ENCODE measurements around the gene TTLL8.

Gene TTLL8

DNA sequence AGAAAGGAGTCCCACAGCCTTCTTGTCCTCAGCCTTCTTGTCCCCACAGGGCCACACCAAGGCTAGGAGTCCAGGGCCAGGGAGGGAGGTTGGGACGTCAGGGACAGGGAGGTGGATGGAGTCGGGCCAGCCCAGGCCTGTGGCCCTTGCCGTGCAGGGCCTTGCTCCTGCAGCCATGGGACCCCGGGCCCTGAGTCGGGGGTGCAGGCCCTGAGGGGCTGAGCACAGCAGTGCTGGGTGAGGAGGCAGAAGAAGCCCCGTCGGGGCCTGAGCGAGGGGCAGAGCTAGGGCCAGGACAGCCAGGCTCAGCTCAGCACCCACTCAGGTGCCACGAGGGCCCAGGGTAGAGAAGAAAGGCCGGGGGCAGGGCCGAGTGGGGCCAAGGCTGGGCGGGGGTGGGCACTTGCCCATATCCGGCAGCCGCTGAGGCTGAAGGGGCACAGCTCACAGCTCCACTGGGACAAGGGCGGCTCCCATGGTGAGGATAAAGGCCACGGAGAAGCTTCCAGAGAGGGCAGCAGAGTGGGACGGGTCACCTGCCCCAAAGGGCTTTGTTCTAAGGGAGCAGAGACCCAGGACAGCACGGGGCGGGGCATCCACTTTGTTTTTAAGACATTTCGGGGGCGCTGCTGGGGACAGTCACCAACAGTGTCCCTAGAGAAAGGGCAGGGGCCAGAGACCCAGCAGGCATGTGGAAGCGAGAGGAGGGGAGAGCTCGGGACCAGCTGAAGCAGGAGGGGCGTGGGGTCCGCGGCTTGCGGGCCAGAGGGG, 23.5 kb upstream of the TTLL8 start:
- TF ChIP-seq, protein P1, sequence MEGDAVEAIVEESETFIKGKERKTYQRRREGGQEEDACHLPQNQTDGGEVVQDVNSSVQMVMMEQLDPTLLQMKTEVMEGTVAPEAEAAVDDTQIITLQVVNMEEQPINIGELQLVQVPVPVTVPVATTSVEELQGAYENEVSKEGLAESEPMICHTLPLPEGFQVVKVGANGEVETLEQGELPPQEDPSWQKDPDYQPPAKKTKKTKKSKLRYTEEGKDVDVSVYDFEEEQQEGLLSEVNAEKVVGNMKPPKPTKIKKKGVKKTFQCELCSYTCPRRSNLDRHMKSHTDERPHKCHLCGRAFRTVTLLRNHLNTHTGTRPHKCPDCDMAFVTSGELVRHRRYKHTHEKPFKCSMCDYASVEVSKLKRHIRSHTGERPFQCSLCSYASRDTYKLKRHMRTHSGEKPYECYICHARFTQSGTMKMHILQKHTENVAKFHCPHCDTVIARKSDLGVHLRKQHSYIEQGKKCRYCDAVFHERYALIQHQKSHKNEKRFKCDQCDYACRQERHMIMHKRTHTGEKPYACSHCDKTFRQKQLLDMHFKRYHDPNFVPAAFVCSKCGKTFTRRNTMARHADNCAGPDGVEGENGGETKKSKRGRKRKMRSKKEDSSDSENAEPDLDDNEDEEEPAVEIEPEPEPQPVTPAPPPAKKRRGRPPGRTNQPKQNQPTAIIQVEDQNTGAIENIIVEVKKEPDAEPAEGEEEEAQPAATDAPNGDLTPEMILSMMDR (conservative IDR thresholded peaks at IDR 0.05; ENCODE audit: low read length), result no peak
- no peak for TF ChIP-seq EZH2phosphoT487 (IDR thresholded peaks at IDR 0.05; ENCODE audit: borderline replicate concordance)
- H3K9ac ChIP-seq (ENCODE audit: low read depth, low read length, poor library complexity, severe bottlenecking), result no peak overlapping the region

DNA sequence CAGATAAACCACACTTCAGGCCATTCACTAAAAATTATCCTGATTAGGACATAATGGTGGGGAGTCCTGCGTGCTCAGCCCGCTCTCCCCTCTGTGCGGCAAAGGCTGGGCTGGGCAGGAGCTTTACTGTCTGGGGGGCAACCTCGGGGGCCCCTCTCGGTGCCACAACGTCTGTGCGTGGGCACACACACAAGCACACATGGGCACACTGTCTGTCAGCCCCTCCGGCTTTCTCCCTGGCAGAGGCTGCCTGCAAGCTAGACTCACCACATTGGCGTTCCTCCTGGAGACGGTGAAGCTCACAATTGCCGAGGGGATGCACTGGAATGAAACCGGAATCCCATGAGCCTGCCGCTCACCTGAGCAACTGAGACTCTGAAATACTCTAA, 22.0 kb upstream of the TTLL8 start:
- peaks cover 17% of the 10 kb centered on the region for H3K4me1 ChIP-seq (ENCODE audit: insufficient read depth, low read length, poor library complexity, severe bottlenecking)
- no peak for TF ChIP-seq EZH2phosphoT487 (IDR thresholded peaks at IDR 0.05; ENCODE audit: borderline replicate concordance)
- TF ChIP-seq, protein P1 (conservative IDR thresholded peaks at IDR 0.05; ENCODE audit: low read length), result no peak
- no peaks in the 10 kb centered on the region for H3K27me3 ChIP-seq (ENCODE audit: insufficient read depth, low read length, poor library complexity, severe bottlenecking)
- no peaks in the 10 kb centered on the region for H4K20me1 ChIP-seq (ENCODE audit: insufficient read depth, low read length, poor library complexity, severe bottlenecking)
- H3K9me3 ChIP-seq (ENCODE audit: insufficient read depth, low read depth, low read length), result no peaks in the 10 kb centered on the region
- no peaks in the 10 kb centered on the region for H3F3A ChIP-seq (ENCODE audit: low read depth)
- no peak overlapping the region for H3K4me3 ChIP-seq (ENCODE audit: low read length, poor library complexity, severe bottlenecking)
- H3K4me2 ChIP-seq (ENCODE audit: low read depth, low read length, poor library complexity, severe bottlenecking), result no peak overlapping the region
- H2AFZ ChIP-seq (ENCODE audit: low read length), result no peak overlapping the region
- H3K79me2 ChIP-seq (ENCODE audit: insufficient read depth, low read length), result peaks cover 20% of the 10 kb centered on the region; the same call in 1 of the 2 replicates
- H3K9ac ChIP-seq (ENCODE audit: low read depth, low read length, poor library complexity, severe bottlenecking), result no peak overlapping the region
- no peaks in the 10 kb centered on the region for H3K36me3 ChIP-seq (ENCODE audit: insufficient read depth, low read length)
- H3K9me2 ChIP-seq (replicated peaks; ENCODE audit: low read depth, low read length), result no peaks in the 10 kb centered on the region

More for the DNA sequence above, 23.5 kb upstream of the TTLL8 start:
- H3K79me2 ChIP-seq (ENCODE audit: insufficient read depth, low read length), result peaks cover 20% of the 10 kb centered on the region; the same call in 1 of the 2 replicates
- H3K27me3 ChIP-seq (ENCODE audit: insufficient read depth, low read length, poor library complexity, severe bottlenecking), result no peaks in the 10 kb centered on the region
- no peaks in the 10 kb centered on the region for H3K9me3 ChIP-seq (ENCODE audit: insufficient read depth, low read depth, low read length)
- no peaks in the 10 kb centered on the region for H4K20me1 ChIP-seq (ENCODE audit: insufficient read depth, low read length, poor library complexity, severe bottlenecking)
- no peaks in the 10 kb centered on the region for H3K36me3 ChIP-seq (ENCODE audit: insufficient read depth, low read length)
- H3K4me1 ChIP-seq (ENCODE audit: insufficient read depth, low read length, poor library complexity, severe bottlenecking), result peaks cover 20% of the 10 kb centered on the region
- H3K4me2 ChIP-seq (ENCODE audit: low read depth, low read length, poor library complexity, severe bottlenecking), result no peak overlapping the region
- H2AFZ ChIP-seq (ENCODE audit: low read length), result no peak overlapping the region
- H3K4me3 ChIP-seq (ENCODE audit: low read length, poor library complexity, severe bottlenecking), result no peak overlapping the region
- H3F3A ChIP-seq (ENCODE audit: low read depth), result 0 out of 2 replicates have a peak, but pooled peaks cover under 1% of the 10 kb centered on the region
- H3K9me2 ChIP-seq (replicated peaks; ENCODE audit: low read depth, low read length), result no peaks in the 10 kb centered on the region

DNA sequence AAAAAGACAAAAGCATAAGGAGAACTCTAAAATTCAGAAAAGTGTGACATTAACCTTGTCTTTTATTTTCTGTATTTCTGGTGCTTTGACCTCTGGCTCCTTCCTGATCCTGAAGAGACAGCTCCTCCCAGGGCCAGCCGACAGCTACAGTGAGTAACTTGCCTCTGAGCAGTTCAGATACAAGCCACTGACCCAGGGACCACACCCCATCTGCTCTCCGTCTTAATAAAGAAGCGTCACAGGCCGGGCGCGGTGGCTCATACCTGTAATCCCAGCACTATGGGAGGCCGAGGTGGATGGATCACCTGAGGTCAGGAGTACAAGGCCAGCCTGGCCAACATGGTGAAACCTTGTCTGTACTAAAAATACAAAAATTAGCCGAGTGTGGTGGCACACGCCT, 20.7 kb upstream of the TTLL8 start:
- no peaks in the 10 kb centered on the region for H3K36me3 ChIP-seq (ENCODE audit: insufficient read depth, low read length)
- no peak overlapping the region for H3K4me2 ChIP-seq (ENCODE audit: low read depth, low read length, poor library complexity, severe bottlenecking)
- H3K27me3 ChIP-seq (ENCODE audit: insufficient read depth, low read length, poor library complexity, severe bottlenecking), result no peaks in the 10 kb centered on the region
- no peaks in the 10 kb centered on the region for H3F3A ChIP-seq (ENCODE audit: low read depth)
- peaks cover 4% of the 10 kb centered on the region for H3K4me1 ChIP-seq (ENCODE audit: insufficient read depth, low read length, poor library complexity, severe bottlenecking)
- H3K9me3 ChIP-seq (ENCODE audit: insufficient read depth, low read depth, low read length), result no peaks in the 10 kb centered on the region
- no peak overlapping the region for H3K9ac ChIP-seq (ENCODE audit: low read depth, low read length, poor library complexity, severe bottlenecking)
- no peak overlapping the region for H3K4me3 ChIP-seq (ENCODE audit: low read length, poor library complexity, severe bottlenecking)
- H4K20me1 ChIP-seq (ENCODE audit: insufficient read depth, low read length, poor library complexity, severe bottlenecking), result no peaks in the 10 kb centered on the region
- no peaks in the 10 kb centered on the region for H3K9me2 ChIP-seq (replicated peaks; ENCODE audit: low read depth, low read length)
- H3K79me2 ChIP-seq (ENCODE audit: insufficient read depth, low read length), result peaks cover 9% of the 10 kb centered on the region; the same call in 1 of the 2 replicates
- TF ChIP-seq, protein P1 (conservative IDR thresholded peaks at IDR 0.05; ENCODE audit: low read length), result no peak
- TF ChIP-seq EZH2phosphoT487 (IDR thresholded peaks at IDR 0.05; ENCODE audit: borderline replicate concordance), result no peak
- no peak overlapping the region for H2AFZ ChIP-seq (ENCODE audit: low read length)

Measured in Loucy (cell line).